ENCODE results near the gene CYB561D1. TPM values are rescaled to one million over a fixed set of nuclear protein-coding genes. Genes with fewer than 3 reads are reported as not detected.

The CYB561D1 gene
- total and polyA plus RNA-seq, 2 of the 8 experiments (the other 6 are each of a cell fraction or from before 2014, with no cell fraction given), result 3.6 to 3.8 TPM

DNA sequence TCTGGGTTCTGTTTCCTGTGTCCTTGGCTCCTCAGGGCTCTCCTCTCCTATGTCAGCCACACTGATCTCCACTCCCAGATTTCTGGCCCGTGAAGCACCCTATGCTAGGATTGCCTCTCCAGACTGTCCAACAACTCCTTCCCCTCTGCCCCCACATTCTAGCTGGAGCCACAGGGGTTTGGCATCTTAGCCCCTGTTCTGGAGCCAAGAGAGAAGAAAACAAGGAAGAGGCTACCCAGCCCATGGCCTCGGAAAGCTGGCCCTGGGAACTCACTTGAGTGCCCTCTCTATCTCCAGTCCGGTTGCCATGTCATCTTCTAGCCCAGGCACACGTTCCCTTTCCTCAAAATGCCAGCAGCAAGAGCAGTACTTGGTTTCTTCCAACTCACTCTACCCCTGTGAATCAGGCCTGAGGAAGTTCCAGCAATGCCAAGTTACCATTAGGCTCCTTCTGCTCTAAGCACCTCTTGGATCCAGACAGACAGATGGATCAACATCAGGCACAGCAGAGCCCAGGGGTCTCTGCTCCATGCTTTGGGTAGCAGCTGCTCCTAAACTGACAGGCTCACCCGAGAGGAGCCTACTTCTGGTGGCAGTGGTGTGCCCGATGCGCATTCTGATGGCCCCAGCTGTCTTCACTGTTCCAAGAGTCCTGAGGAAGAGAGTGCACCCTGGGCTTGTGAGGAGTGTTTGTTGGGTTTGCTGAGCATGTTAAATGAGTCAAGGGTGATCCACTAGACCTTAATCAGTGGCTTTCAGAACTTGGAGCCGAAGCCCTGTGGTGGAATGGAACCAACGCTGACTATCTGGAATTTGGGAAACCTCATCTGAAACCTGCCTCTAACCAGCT lies 34.2 kb downstream of the CYB561D1 start:
- Histone ChIP-seq H3K4ac (replicated peaks; ENCODE audit: insufficient read length, low read depth, low read length) (no peak overlapping the region), H3K4me1 (replicated peaks in 1 of 4; ENCODE audit: control insufficient read depth in 3 of 4, insufficient read depth in 4 of 4, low read length in 3 of 4) (peaks cover 0 to 3% (median 1%) of the 10 kb centered on the region in 4 experiments; a peak in 4 of 7 replicates), H3K36me3 (ENCODE audit: control insufficient read depth in 2 of 4, insufficient read depth in 4 of 4, low read length in 3 of 4) (no peaks in the 10 kb centered on the region), H3K4me3 (ENCODE audit: extremely low read depth in 1 of 4, insufficient read depth in 2 of 4, low read depth in 3 of 4, low read length in 4 of 4) (no peak overlapping the region), H4K5ac (ENCODE audit: insufficient read length, low read depth, low read length) (no peak overlapping the region), H2AK5ac (ENCODE audit: low read depth, low read length) (no peak overlapping the region), H2BK12ac (ENCODE audit: low read depth, low read length) (no peak overlapping the region), H4K8ac (ENCODE audit: extremely low read depth, insufficient read depth, low read length) (no peak overlapping the region), H3K27ac (ENCODE audit: low read depth, low read length) (no peak overlapping the region), H3K23ac (ENCODE audit: insufficient read length) (no peak overlapping the region), H3K79me2 (ENCODE audit: control insufficient read depth in 1 of 2, insufficient read depth in 2 of 2, low read length in 2 of 2) (no peaks in the 10 kb centered on the region), H2BK5ac (ENCODE audit: low read depth, low read length) (no peak overlapping the region), H2BK120ac (replicated peaks; ENCODE audit: low read depth, low read length) (no peak overlapping the region), H3K56ac (replicated peaks; ENCODE audit: insufficient read length, low read depth, low read length) (no peak overlapping the region), H3K9me3 (ENCODE audit: insufficient read depth in 2 of 2, low read depth in 1 of 2, low read length in 1 of 2) (no peaks in the 10 kb centered on the region), H4K20me1 (replicated peaks in 1 of 2; ENCODE audit: control insufficient read depth in 1 of 2, insufficient read depth in 2 of 2, low read length in 2 of 2) (no peaks in the 10 kb centered on the region), H3K9ac (replicated peaks in 1 of 4; ENCODE audit: extremely low read depth in 1 of 4, low read depth in 3 of 4, low read length in 3 of 4) (no peak overlapping the region), H4K91ac (replicated peaks; ENCODE audit: insufficient read length, low read length) (no peak overlapping the region), H3K27me3 (replicated peaks in 1 of 4; ENCODE audit: control insufficient read depth in 3 of 4, extremely low read depth in 1 of 4, insufficient read depth in 3 of 4, low read length in 3 of 4) (no peaks in the 10 kb centered on the region), H2AFZ (ENCODE audit: low read length) (no peak overlapping the region), H3K79me1 (ENCODE audit: low read depth, low read length) (no peaks in the 10 kb centered on the region), H2BK15ac (ENCODE audit: low read length) (no peak overlapping the region), H2BK20ac (ENCODE audit: low read length) (no peak overlapping the region), H3K14ac (ENCODE audit: insufficient read length) (no peak overlapping the region), H3K18ac (ENCODE audit: extremely low read depth, low read length) (no peak overlapping the region), H3K23me2 (ENCODE audit: low read depth, low read length) (no peaks in the 10 kb centered on the region; the same call in 1 of the 2 replicates), H3K4me2 (ENCODE audit: insufficient read depth in 1 of 2, low read depth in 2 of 2, low read length in 2 of 2) (no peak overlapping the region)
- ChIA-PET POLR2A (ENCODE audit: partially characterized antibody) (no interaction called here), CTCF (ENCODE audit: partially characterized antibody) (interaction anchor here (0.6 to 26.3 kb wide), 10 partner anchors 11 to 291 kb away, joined by 3 to 1755 read pairs (median 3); partner anchors contain the start of genes AMIGO1, ATXN7L2, CYB561D1 and GPR61)
- FAIRE-seq (no peak), DNase-seq (ENCODE audit: low read depth in 1 of 2, low spot score in 2 of 2) (no peak)
- WGBS, 2 experiments (ENCODE audit: extremely low coverage in 1 of 2, insufficient coverage in 1 of 2, insufficient read length in 1 of 2, insufficient replicate concordance in 2 of 2, low coverage in 1 of 2, low lambda C conversion rate in 2 of 2, missing lambda C conversion rate in 1 of 2), result 82% methylated on average over 9 of the region's 9 CpGs; no CpG with 5 or more reads in 1 of the 2 experiments
- TF ChIP-seq, protein P1, sequence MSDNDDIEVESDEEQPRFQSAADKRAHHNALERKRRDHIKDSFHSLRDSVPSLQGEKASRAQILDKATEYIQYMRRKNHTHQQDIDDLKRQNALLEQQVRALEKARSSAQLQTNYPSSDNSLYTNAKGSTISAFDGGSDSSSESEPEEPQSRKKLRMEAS (IDR thresholded peaks at IDR 0.05), result no peak
- TF ChIP-seq KDM1A (IDR thresholded peaks at IDR 0.05; ENCODE audit: borderline replicate concordance, low read length), result no peak
- TF ChIP-seq, protein P2, sequence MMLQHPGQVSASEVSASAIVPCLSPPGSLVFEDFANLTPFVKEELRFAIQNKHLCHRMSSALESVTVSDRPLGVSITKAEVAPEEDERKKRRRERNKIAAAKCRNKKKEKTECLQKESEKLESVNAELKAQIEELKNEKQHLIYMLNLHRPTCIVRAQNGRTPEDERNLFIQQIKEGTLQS (IDR thresholded peaks at IDR 0.05; ENCODE audit: insufficient read depth, low read depth, low read length), result no peak
- no peak for TF ChIP-seq RFX5 (IDR thresholded peaks at IDR 0.05; ENCODE audit: borderline replicate concordance, low read depth, low read length)
- no peak for TF ChIP-seq POU5F1 (IDR thresholded peaks at IDR 0.05; ENCODE audit: low read depth, low read length)
- TF ChIP-seq SP2 (IDR thresholded peaks at IDR 0.05; ENCODE audit: low read length), result no peak
- TF ChIP-seq SP4 (IDR thresholded peaks at IDR 0.05; ENCODE audit: low read length), result no peak
- no peak for TF ChIP-seq PHF8 (conservative IDR thresholded peaks at IDR 0.05; ENCODE audit: low read depth, low read length)
- TF ChIP-seq TAF1 (IDR thresholded peaks at IDR 0.05; ENCODE audit: low read depth, low read length), result no peak
- no peak for TF ChIP-seq EGR1 (IDR thresholded peaks at IDR 0.05; ENCODE audit: borderline replicate concordance, low read depth, low read length)
- TF ChIP-seq JUN (IDR thresholded peaks at IDR 0.05; ENCODE audit: low read depth, low read length), result no peak
- no peak for TF ChIP-seq TAF7 (optimal IDR thresholded peaks at IDR 0.05; ENCODE audit: borderline replicate concordance, low read depth, low read length)

Data from H1 (cell line).